H9 (cell line): ENCODE measurements around the gene PELI3. TPM values are rescaled to one million over a fixed set of nuclear protein-coding genes. Genes with fewer than 3 reads are reported as not detected.

Experiments
- DNase-seq: peaks from one replicate; pipeline ENCODE4 v3.0.0-alpha.2; 2017
- H2AFZ ChIP-seq: one replicate; pipeline ENCODE4 v1.6.1; 2013; ENCODE audit warnings: mild to moderate bottlenecking, low read length, control low read depth, moderate library complexity
- H2AK5ac ChIP-seq: 2 replicates; pipeline ENCODE4 v1.6.1; 2013; ENCODE audit warnings: low read length, control low read depth, mixed read lengths; ENCODE audit not compliant: insufficient read length
- H2BK120ac ChIP-seq: one replicate; pipeline ENCODE4 v1.6.1; 2013; ENCODE audit warnings: low read depth, mild to moderate bottlenecking, low read length, control low read depth, inconsistent platforms; ENCODE audit not compliant: poor library complexity, severe bottlenecking
- H2BK12ac ChIP-seq: 2 replicates; pipeline ENCODE4 v1.6.1; 2013; ENCODE audit warnings: low read length, control low read depth, mixed read lengths, low read depth; ENCODE audit not compliant: insufficient read length
- H2BK15ac ChIP-seq: 2 replicates; pipeline ENCODE4 v1.6.1; 2013; ENCODE audit warnings: low read depth, low read length, control low read depth
- H2BK20ac ChIP-seq: one replicate; pipeline ENCODE4 v1.6.1; 2013; ENCODE audit warnings: low read depth, mild to moderate bottlenecking, low read length, control low read depth, inconsistent platforms; ENCODE audit not compliant: poor library complexity, severe bottlenecking
- H2BK5ac ChIP-seq: 2 replicates; pipeline ENCODE4 v1.6.1; 2013; ENCODE audit warnings: low read length, control low read depth, mixed read lengths; ENCODE audit not compliant: insufficient read length
- H3K14ac ChIP-seq: 2 replicates; pipeline ENCODE4 v1.6.1; 2013; ENCODE audit warnings: low read length, control low read depth; ENCODE audit not compliant: insufficient read depth
- H3K18ac ChIP-seq: 2 replicates; pipeline ENCODE4 v1.6.1; 2013; ENCODE audit warnings: low read depth, mild to moderate bottlenecking, mixed read lengths, low read length, control low read depth; ENCODE audit not compliant: insufficient read length
- H3K23ac ChIP-seq: 2 replicates; pipeline ENCODE4 v1.6.1; 2013; ENCODE audit warnings: low read length, control low read depth, mixed read lengths, low read depth; ENCODE audit not compliant: insufficient read length
- H3K23me2 ChIP-seq: 2 replicates; pipeline ENCODE4 v1.6.1; 2013; ENCODE audit warnings: low read depth, mild to moderate bottlenecking, mixed read lengths, low read length, control low read depth; ENCODE audit not compliant: insufficient read length, poor library complexity, severe bottlenecking
- H3K27ac ChIP-seq: 2 replicates; pipeline ENCODE4 v1.5.1; 2013; ENCODE audit warnings: low read length, control low read depth, mixed read lengths, low read depth; ENCODE audit not compliant: insufficient read length
- H3K27me3 ChIP-seq: 2 replicates; pipeline ENCODE4 v1.6.1; 2013; ENCODE audit warnings: low read length, control low read depth, inconsistent platforms; ENCODE audit not compliant: insufficient read depth
- H3K4ac ChIP-seq: 2 replicates; pipeline ENCODE4 v1.6.1; 2013; ENCODE audit warnings: low read depth, mild to moderate bottlenecking, control low read depth, inconsistent platforms, low read length, moderate library complexity
- H3K4me1 ChIP-seq: 2 replicates; pipeline ENCODE4 v1.6.1; 2013; ENCODE audit warnings: low read length, control low read depth, inconsistent platforms; ENCODE audit not compliant: insufficient read depth
- H3K4me2 ChIP-seq: 2 replicates; pipeline ENCODE4 v1.6.1; 2013; ENCODE audit warnings: low read length, control low read depth, mixed read lengths; ENCODE audit not compliant: insufficient read length, insufficient read depth
- H3K56ac ChIP-seq: 2 replicates; pipeline ENCODE4 v1.6.1; 2013; ENCODE audit warnings: low read depth, mild to moderate bottlenecking, mixed read lengths, low read length, control low read depth; ENCODE audit not compliant: insufficient read length
- H3K79me1 ChIP-seq: 2 replicates; pipeline ENCODE4 v1.6.1; 2013; ENCODE audit warnings: low read depth, mild to moderate bottlenecking, moderate library complexity, low read length, control low read depth, inconsistent platforms; ENCODE audit not compliant: insufficient read depth, poor library complexity, severe bottlenecking
- H3K79me2 ChIP-seq: 2 replicates; pipeline ENCODE4 v1.6.1; 2013; ENCODE audit warnings: low read length, control low read depth, inconsistent platforms; ENCODE audit not compliant: insufficient read depth
- H3K9ac ChIP-seq: 2 replicates; pipeline ENCODE4 v1.6.1; 2013; ENCODE audit warnings: low read length, control low read depth, mixed read lengths; ENCODE audit not compliant: insufficient read length; ENCODE audit errors: extremely low read depth
- H3K9me3 ChIP-seq: one replicate; pipeline ENCODE4 v1.6.1; 2013; ENCODE audit warnings: low read depth, low read length, inconsistent platforms; ENCODE audit not compliant: control insufficient read depth
- H3T11ph ChIP-seq: one replicate; pipeline ENCODE4 v1.6.1; 2013; ENCODE audit warnings: mild to moderate bottlenecking, low read length, control low read depth, inconsistent platforms
- H4K20me1 ChIP-seq: one replicate; pipeline ENCODE4 v1.6.1; 2013; ENCODE audit not compliant: control insufficient read depth, insufficient read length, insufficient read depth
- H4K5ac ChIP-seq: 2 replicates; pipeline ENCODE4 v1.6.1; 2013; ENCODE audit warnings: low read depth, mild to moderate bottlenecking, mixed read lengths, low read length, control low read depth; ENCODE audit not compliant: insufficient read length
- H4K8ac ChIP-seq: replicated peaks from 2 replicates; pipeline ENCODE4 v1.6.1; 2013; ENCODE audit warnings: low read length, control low read depth, mixed read lengths, low read depth; ENCODE audit not compliant: insufficient read length
- H4K91ac ChIP-seq: 2 replicates; pipeline ENCODE4 v1.6.1; 2013; ENCODE audit warnings: low read depth, mild to moderate bottlenecking, moderate library complexity, mixed read lengths, low read length, control low read depth; ENCODE audit not compliant: insufficient read length
- H3K27ac Mint-ChIP-seq, 3 experiments: 2 replicates in 2 of 3; 3 replicates in 1 of 3; pipeline ENCODE4 v1.8.0; 2020 to 2021; ENCODE audit warnings: mixed read lengths in 3 of 3, mild to moderate bottlenecking in 1 of 3, moderate library complexity in 1 of 3
- H3K27me3 Mint-ChIP-seq: 2 replicates; pipeline ENCODE4 v1.8.0; 2021; ENCODE audit warnings: low read depth, mild to moderate bottlenecking, moderate library complexity, mixed read lengths
- H3K36me3 Mint-ChIP-seq, 3 experiments: 2 replicates in 2 of 3; 3 replicates in 1 of 3; pipeline ENCODE4 v1.8.0; 2020 to 2021; ENCODE audit warnings: low read depth in 3 of 3, mixed read lengths in 3 of 3; ENCODE audit not compliant: insufficient read depth in 1 of 3
- H3K4me1 Mint-ChIP-seq, 2 experiments: 2 replicates each; pipeline ENCODE4 v1.8.0; 2020; ENCODE audit warnings: mixed read lengths in 2 of 2
- H3K4me3 Mint-ChIP-seq, 2 experiments: 2 replicates in 1 of 2; 3 replicates in 1 of 2; pipeline ENCODE4 v1.8.0; 2020 to 2021; ENCODE audit warnings: mild to moderate bottlenecking in 2 of 2, mixed read lengths in 2 of 2, moderate library complexity in 1 of 2
- H3K9me3 Mint-ChIP-seq, 2 experiments: 2 replicates in 1 of 2; 3 replicates in 1 of 2; pipeline ENCODE4 v1.8.0; 2020; ENCODE audit warnings: mild to moderate bottlenecking in 2 of 2, mixed read lengths in 2 of 2, moderate library complexity in 1 of 2
- WGBS: extraction: QIAGEN DNeasy Blood & Tissue Kit; methylation state at CpG from one replicate; pipeline ENCODE4 v1.1.7; 2013; ENCODE audit warnings: missing lambda C conversion rate, low lambda C conversion rate, mixed read lengths; ENCODE audit not compliant: insufficient read length; ENCODE audit errors: extremely low coverage; 5-methylcytosine and 5-hydroxymethylcytosine counted together
- total RNA-seq: library from RNA; stranded (reverse); gene quantifications from 2 replicates; pipeline ENCODE4 v1.2.1, GENCODE V29; 2021
- TF ChIP-seq, protein P1 (sequence below): fragments of 200-600 bp; sonication (generic); conservative IDR thresholded peaks from 3 replicates; pipeline ENCODE4 v1.8.0; 2021; ENCODE audit warnings: antibody characterized with exemption, mild to moderate bottlenecking

The PELI3 gene
- total RNA-seq, 1 experiment from 2014 or later, result 10.3 TPM

DNA sequence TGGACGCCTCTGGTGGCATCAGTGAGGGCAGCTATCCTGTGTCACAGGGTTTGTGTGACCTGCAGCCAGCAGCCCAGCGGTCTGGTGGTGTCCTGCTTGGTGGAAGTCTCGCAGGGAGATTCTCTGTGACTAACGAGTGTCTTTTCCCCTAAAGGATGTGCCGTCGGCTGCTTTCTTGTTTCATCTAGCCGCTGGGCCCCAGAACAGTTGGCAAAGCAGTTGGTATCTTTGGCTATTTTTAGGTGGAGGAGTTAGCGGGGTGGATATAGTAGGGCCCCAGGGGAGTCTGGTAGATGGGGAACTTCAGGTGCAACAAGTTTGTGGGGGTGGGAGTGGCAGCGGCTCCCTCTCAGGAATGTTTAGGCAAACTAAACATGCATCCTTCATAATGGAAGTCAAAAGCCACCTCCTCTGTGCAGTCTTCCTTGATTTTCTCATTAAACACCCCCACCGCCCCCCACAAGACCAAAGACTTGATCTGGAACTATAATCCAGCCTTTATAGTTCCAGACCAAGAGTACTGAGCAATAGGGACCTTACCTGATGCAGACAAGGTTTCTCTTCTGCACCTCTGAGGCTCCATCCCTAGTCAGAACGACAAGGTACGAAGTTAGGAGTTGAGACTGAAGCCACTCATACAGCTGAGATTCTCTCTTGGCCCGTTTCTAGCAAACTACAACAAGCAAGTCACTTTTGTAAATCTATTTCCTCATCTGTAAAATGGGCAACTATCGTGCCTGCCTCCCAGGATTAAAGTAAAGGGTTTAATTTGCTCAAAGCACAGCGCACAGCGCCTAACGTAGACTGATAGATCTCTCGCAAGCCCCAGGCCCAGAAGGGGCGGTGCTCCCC is 1.1 kb upstream of the PELI3 start:
- peaks cover 8% of the 10 kb centered on the region for H3K27me3 Mint-ChIP-seq
- Histone ChIP-seq H3K4ac (no peak overlapping the region), H2BK12ac (no peak overlapping the region), H2AK5ac (no peak overlapping the region), H2BK20ac (no peak overlapping the region), H3K18ac (no peak overlapping the region), H3K27me3 (no peaks in the 10 kb centered on the region), H3K23me2 (peaks cover 6% of the 10 kb centered on the region), H4K8ac (no peak overlapping the region), H3T11ph (no peak overlapping the region), H4K20me1 (no peaks in the 10 kb centered on the region), H4K91ac (no peak overlapping the region), H2BK120ac (no peak overlapping the region), H3K56ac (no peak overlapping the region), H2BK5ac (no peak overlapping the region), H2BK15ac (no peak overlapping the region), H3K4me2 (peak overlapping the region; percentile 71), H2AFZ (no peak overlapping the region), H3K79me2 (no peaks in the 10 kb centered on the region), H3K9ac (peak overlapping the region; percentile 9), H3K14ac (no peak overlapping the region), H3K27ac (no peak overlapping the region), H3K4me1 (no peaks in the 10 kb centered on the region; the same call in 1 of the 2 replicates), H3K23ac (no peak overlapping the region), H4K5ac (no peak overlapping the region), H3K79me1 (no peaks in the 10 kb centered on the region), H3K9me3 (no peaks in the 10 kb centered on the region)
- no CpG with 5 or more reads among the region's 19 CpGs for WGBS
- peaks cover 0 to 29% (median 7%) of the 10 kb centered on the region in 3 experiments; a peak in 5 of 7 replicates for H3K36me3 Mint-ChIP-seq
- TF ChIP-seq, protein P1, sequence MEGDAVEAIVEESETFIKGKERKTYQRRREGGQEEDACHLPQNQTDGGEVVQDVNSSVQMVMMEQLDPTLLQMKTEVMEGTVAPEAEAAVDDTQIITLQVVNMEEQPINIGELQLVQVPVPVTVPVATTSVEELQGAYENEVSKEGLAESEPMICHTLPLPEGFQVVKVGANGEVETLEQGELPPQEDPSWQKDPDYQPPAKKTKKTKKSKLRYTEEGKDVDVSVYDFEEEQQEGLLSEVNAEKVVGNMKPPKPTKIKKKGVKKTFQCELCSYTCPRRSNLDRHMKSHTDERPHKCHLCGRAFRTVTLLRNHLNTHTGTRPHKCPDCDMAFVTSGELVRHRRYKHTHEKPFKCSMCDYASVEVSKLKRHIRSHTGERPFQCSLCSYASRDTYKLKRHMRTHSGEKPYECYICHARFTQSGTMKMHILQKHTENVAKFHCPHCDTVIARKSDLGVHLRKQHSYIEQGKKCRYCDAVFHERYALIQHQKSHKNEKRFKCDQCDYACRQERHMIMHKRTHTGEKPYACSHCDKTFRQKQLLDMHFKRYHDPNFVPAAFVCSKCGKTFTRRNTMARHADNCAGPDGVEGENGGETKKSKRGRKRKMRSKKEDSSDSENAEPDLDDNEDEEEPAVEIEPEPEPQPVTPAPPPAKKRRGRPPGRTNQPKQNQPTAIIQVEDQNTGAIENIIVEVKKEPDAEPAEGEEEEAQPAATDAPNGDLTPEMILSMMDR, result no peak
- peaks cover 21 to 36% of the 10 kb centered on the region in 2 experiments for H3K4me1 Mint-ChIP-seq
- H3K9me3 Mint-ChIP-seq, result peaks cover 16 to 27% of the 10 kb centered on the region in 2 experiments; a peak in 4 of 5 replicates
- H3K4me3 Mint-ChIP-seq, result peak overlapping the region; percentile 82 to 90
- H3K27ac Mint-ChIP-seq, result peak overlapping the region; percentile 93 to 94 (median 93); a peak in 6 of 7 replicates
- no peak for DNase-seq
